Endodermal cell (in vitro differentiated cells): Measurements from ENCODE around the gene AGAP9. TPM values are rescaled to one million over a fixed set of nuclear protein-coding genes. Genes with fewer than 3 reads are reported as not detected.
"Not testable (repeated sequence)": the region's sequence is repeated elsewhere in the genome, so short reads cannot be mapped to it uniquely, and the experiment has no call there.

Experiments
- DNase-seq: peaks from one replicate; pipeline ENCODE4 v3.0.0-alpha.2; 2017
- H3K27ac ChIP-seq: 2 replicates; pipeline ENCODE4 v1.5.1; 2013; ENCODE audit warnings: mild to moderate bottlenecking, low read depth, low read length, moderate library complexity
- H3K27me3 ChIP-seq: 2 replicates; pipeline ENCODE4 v1.6.1; 2013; ENCODE audit warnings: mild to moderate bottlenecking, low read length, moderate library complexity; ENCODE audit not compliant: insufficient read depth, control insufficient read depth, poor library complexity, severe bottlenecking
- H3K36me3 ChIP-seq: 2 replicates; pipeline ENCODE4 v1.7.0; 2013; ENCODE audit warnings: mild to moderate bottlenecking, low read length, moderate library complexity; ENCODE audit not compliant: control insufficient read depth, insufficient read depth
- H3K4me1 ChIP-seq: one replicate; pipeline ENCODE4 v1.7.0; 2013; ENCODE audit warnings: low read length; ENCODE audit not compliant: control insufficient read depth, insufficient read depth
- H3K4me3 ChIP-seq: 2 replicates; pipeline ENCODE4 v1.5.1; 2013; ENCODE audit warnings: mild to moderate bottlenecking, low read length, moderate library complexity
- H3K9ac ChIP-seq: 2 replicates; pipeline ENCODE4 v1.6.1; 2013; ENCODE audit warnings: mild to moderate bottlenecking, low read length, moderate library complexity; ENCODE audit not compliant: poor library complexity, severe bottlenecking; ENCODE audit errors: extremely low read depth
- H3K9me3 ChIP-seq: 2 replicates; pipeline ENCODE4 v1.6.1; 2013; ENCODE audit warnings: mild to moderate bottlenecking, low read length, moderate library complexity; ENCODE audit not compliant: control insufficient read depth
- H3K27ac Mint-ChIP-seq: 2 replicates; pipeline ENCODE4 v1.8.0; 2020; ENCODE audit warnings: mixed read lengths
- H3K27me3 Mint-ChIP-seq: 2 replicates; pipeline ENCODE4 v1.8.0; 2021; ENCODE audit warnings: mild to moderate bottlenecking, mixed read lengths; ENCODE audit not compliant: insufficient read depth
- H3K36me3 Mint-ChIP-seq: 2 replicates; pipeline ENCODE4 v1.8.0; 2020; ENCODE audit warnings: low read depth, mixed read lengths
- H3K4me1 Mint-ChIP-seq: 2 replicates; pipeline ENCODE4 v1.8.0; 2020; ENCODE audit warnings: mixed read lengths
- H3K4me3 Mint-ChIP-seq: 2 replicates; pipeline ENCODE4 v1.8.0; 2020; ENCODE audit warnings: mild to moderate bottlenecking, moderate library complexity, mixed read lengths
- H3K9me3 Mint-ChIP-seq: 2 replicates; pipeline ENCODE4 v1.8.0; 2020; ENCODE audit warnings: mild to moderate bottlenecking, mixed read lengths
- WGBS, 2 experiments: methylation state at CpG; one replicate each; pipeline versions ENCODE4 v1.1.5 to v1.1.7; 2013; ENCODE audit warnings: missing lambda C conversion rate in 2 of 2, mixed read lengths in 1 of 2; ENCODE audit not compliant: insufficient coverage in 1 of 2, insufficient read length in 1 of 2; 5-methylcytosine and 5-hydroxymethylcytosine counted together
- total RNA-seq, 2 donors: library from RNA; stranded (reverse); fragmentation: NEBNext Ultra II Directional in 1 of 2; extraction: Animal tissue kit (Norgen Biotek cat#: 25700) in 1 of 2; gene quantifications; 2 replicates in 1 of 2; 3 replicates in 1 of 2; pipeline ENCODE4 v1.2.1, GENCODE V29; 2021

Gene AGAP9
- total RNA-seq, 2 donors from 2014 or later, result 14.4 to 17.0 TPM

DNA sequence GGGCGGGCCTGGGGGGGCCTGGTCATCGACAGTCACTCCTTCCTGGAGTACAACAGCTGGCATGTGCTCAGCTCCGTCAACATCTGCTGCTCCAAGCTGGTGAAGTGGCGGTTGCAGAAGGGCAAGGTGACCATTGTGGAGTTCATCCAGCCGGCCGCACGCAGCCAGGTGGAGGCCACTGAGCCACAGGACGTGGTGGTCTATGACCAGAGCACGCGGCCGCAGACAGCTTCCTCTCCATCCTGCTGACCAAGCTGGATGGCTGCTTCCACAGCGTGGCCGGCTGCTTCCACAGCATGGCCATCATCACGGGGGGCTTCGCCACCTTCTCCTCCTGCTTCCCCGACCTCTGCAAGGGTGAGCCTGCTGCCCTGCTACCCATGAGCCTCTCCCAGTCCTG, 40.9 kb upstream of the AGAP9 start:
- not testable (repeated sequence) for H3K4me1 Mint-ChIP-seq, H3K36me3 ChIP-seq, H3K27me3 ChIP-seq, H3K4me1 ChIP-seq, H3K9me3 Mint-ChIP-seq, H3K9ac ChIP-seq, H3K27ac Mint-ChIP-seq, H3K36me3 Mint-ChIP-seq, H3K9me3 ChIP-seq, DNase-seq, H3K27ac ChIP-seq, H3K4me3 ChIP-seq, H3K4me3 Mint-ChIP-seq, H3K27me3 Mint-ChIP-seq
- 92% methylated on average over 13 of the region's 16 CpGs; no CpG with 5 or more reads in 1 of the 2 experiments for WGBS, 2 experiments

DNA sequence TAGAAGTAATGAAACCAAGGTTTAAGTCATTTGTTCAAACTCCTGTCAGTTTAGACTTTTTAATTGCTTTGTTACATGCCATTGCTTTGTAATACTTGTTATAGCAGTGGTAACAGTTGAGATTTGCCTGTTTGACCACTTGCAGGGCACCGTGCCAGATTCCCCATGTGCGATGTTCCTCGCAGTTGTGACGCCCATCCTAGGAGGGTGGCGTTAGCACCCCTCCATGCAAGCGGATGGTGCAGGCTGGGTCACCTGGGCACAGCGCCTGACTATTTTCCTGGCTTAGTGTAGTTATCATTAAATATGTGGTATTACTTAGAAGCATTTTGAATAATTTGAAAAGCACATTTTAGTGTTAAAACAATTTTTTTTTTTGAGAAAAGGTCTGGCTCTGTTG, 37.0 kb upstream of the AGAP9 start:
- H3K9me3 ChIP-seq, H3K27ac ChIP-seq, H3K27me3 Mint-ChIP-seq, H3K27me3 ChIP-seq, H3K4me1 Mint-ChIP-seq, H3K36me3 ChIP-seq, H3K36me3 Mint-ChIP-seq, H3K4me3 Mint-ChIP-seq, H3K4me1 ChIP-seq, H3K9me3 Mint-ChIP-seq, H3K27ac Mint-ChIP-seq, H3K9ac ChIP-seq, H3K4me3 ChIP-seq: not testable (repeated sequence)
- DNase-seq, result peak; percentile 5
- 87% methylated on average over 7 of the region's 7 CpGs; no CpG with 5 or more reads in 1 of the 2 experiments for WGBS, 2 experiments

DNA sequence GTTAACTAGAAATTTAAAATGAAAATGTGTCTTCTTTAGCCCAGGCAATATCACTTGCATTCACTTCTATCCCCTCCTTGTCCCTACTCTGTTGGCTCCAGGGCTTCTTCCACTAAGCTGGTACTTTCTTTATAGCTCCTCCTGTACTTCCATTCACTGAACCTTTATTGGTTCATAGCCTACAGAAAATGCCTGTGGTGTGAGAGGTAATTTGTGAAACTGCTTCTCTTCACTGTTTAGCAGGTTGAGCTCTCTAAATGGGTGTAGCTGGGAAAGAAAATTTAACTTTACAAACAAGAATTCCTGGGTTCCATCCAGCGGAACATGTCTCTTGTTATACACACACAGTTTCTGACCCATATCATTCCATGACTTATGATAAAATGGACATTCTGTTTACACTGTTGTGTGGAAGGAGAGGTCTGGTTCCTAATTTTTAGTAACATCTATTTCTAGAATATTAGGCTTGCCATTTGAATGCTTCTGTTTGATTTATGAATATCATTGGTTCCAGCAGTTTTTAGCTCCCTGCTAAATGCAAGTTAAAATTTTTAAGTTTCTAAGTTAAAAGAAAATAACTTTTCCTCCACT, 36.4 kb upstream of the AGAP9 start:
- not testable (repeated sequence) for H3K4me3 Mint-ChIP-seq, H3K27ac Mint-ChIP-seq, DNase-seq, H3K27ac ChIP-seq, H3K9me3 Mint-ChIP-seq, H3K4me1 Mint-ChIP-seq, H3K27me3 ChIP-seq, H3K36me3 ChIP-seq, H3K27me3 Mint-ChIP-seq, H3K4me3 ChIP-seq, H3K4me1 ChIP-seq, H3K9me3 ChIP-seq, H3K9ac ChIP-seq, H3K36me3 Mint-ChIP-seq
- WGBS, 2 experiments, result no CpG with 5 or more reads among the region's 1 CpG

DNA sequence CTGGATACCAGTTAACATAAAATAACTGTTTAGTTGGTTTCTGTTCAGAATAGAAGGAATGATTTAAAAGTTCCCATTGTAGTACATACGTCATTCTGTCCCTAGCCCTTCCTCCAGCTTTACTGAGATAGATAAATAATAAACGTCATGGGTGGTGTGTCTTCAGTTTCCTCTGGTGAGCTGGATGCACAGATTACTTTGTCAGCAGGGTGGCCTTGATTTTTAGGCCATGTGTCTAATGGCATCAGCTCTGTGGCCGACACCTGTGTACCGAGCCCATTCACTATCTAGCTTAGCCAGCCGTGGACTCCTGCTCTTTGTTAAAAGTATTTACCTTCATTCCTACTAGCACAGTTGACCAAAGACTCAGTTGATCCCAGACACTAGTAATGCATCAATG, 34.7 kb upstream of the AGAP9 start:
- H3K27me3 Mint-ChIP-seq, H3K4me1 Mint-ChIP-seq, H3K36me3 Mint-ChIP-seq, H3K27ac ChIP-seq, H3K4me1 ChIP-seq, H3K27me3 ChIP-seq, H3K9me3 Mint-ChIP-seq, H3K36me3 ChIP-seq, H3K27ac Mint-ChIP-seq, H3K4me3 ChIP-seq, H3K4me3 Mint-ChIP-seq, DNase-seq, H3K9ac ChIP-seq, H3K9me3 ChIP-seq: not testable (repeated sequence)
- WGBS, 2 experiments, result 92% methylated on average over 5 of the region's 5 CpGs; no CpG with 5 or more reads in 1 of the 2 experiments

DNA sequence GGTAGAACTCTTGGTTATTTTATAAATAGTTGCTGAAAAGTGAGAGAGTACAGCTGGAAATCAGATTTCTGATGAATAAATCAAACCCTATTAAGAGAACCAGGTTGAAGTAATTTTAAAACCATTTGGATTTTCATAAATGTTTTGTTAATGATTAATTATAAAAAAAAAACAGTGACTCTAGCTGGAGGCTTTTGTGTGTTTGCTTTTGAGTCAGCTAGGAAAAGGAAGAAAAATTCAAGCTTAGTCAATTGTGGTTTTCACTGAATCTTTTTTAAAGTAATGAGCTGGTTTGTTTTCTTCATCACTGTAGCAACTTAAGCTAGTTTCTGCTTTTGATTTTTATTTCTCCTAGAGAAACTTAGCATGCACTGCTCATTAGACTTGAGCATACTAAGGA, 34.2 kb upstream of the AGAP9 start:
- not testable (repeated sequence) for H3K4me3 ChIP-seq, H3K36me3 ChIP-seq, H3K4me3 Mint-ChIP-seq, H3K9me3 Mint-ChIP-seq, H3K9ac ChIP-seq, H3K9me3 ChIP-seq, H3K27ac Mint-ChIP-seq, H3K4me1 Mint-ChIP-seq, H3K4me1 ChIP-seq, H3K36me3 Mint-ChIP-seq, H3K27me3 ChIP-seq, DNase-seq, H3K27ac ChIP-seq, H3K27me3 Mint-ChIP-seq

DNA sequence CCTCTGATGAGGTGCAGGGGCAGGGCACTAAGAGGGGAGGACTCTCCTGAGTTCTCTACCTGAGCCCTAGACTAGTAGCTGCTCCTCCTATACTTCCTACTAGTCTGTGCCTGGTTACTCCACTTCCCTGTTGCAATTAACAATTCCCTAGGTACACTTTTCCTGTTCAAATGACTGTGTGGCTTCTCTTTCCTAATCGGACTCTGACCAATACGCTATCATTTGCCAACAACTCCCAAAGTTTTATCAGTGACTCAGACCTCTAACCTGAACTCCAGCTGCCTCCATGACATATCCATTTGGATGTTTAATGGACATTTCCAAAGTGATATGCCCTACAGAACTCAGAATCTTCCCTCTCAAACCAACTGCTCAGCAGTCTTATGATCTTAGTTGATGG, 31.9 kb upstream of the AGAP9 start:
- not testable (repeated sequence) for H3K9ac ChIP-seq, H3K4me1 Mint-ChIP-seq, DNase-seq, H3K27me3 Mint-ChIP-seq, H3K4me3 Mint-ChIP-seq, H3K36me3 ChIP-seq, H3K4me1 ChIP-seq, H3K27me3 ChIP-seq, H3K27ac Mint-ChIP-seq, H3K4me3 ChIP-seq, H3K27ac ChIP-seq, H3K9me3 Mint-ChIP-seq, H3K9me3 ChIP-seq, H3K36me3 Mint-ChIP-seq
- no CpG with 5 or more reads among the region's 2 CpGs for WGBS, 2 experiments

DNA sequence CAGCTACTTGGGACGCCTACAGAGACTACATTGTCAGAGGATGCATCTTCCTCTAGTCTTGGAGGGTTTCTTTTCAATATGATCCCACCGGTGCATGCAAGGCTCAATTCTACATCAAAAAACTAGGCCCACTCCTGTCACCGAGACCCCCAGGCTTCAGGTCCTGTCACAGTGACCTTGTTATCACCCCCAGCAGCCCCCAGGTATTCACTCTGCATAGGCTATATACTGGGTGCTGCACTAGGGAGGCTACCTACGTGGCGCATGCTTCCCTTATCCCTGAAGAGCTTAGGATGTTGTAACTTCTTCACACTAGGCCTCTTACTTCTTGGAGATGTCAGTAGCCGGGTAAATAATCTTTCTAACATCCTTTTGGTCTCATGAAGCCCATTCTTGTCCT, 31.1 kb upstream of the AGAP9 start:
- H3K36me3 ChIP-seq, DNase-seq, H3K27ac ChIP-seq, H3K4me3 ChIP-seq, H3K4me3 Mint-ChIP-seq, H3K27ac Mint-ChIP-seq, H3K9ac ChIP-seq, H3K9me3 Mint-ChIP-seq, H3K27me3 Mint-ChIP-seq, H3K9me3 ChIP-seq, H3K4me1 ChIP-seq, H3K27me3 ChIP-seq, H3K36me3 Mint-ChIP-seq, H3K4me1 Mint-ChIP-seq: not testable (repeated sequence)
- WGBS, 2 experiments, result 80% methylated on average over 3 of the region's 6 CpGs; no CpG with 5 or more reads in 1 of the 2 experiments
